GM21515 (cell line): Measurements from ENCODE around the gene CCNK.

Experiments
- ATAC-seq: cut with Tn5 transposase; IDR thresholded peaks from one replicate; pipeline ENCODE4 v1.9.1; 2021; ENCODE audit not compliant: unreplicated experiment

The CCNK gene

GRCh38 chr14:99480917-99481744, at the start of gene CCNK:
Gene CCNK (plus strand): TSS chr14:99481409. CDS start chr14:99492678, 11,269 bp downstream.
- ATAC-seq, result peak; percentile 90

- no peak for ATAC-seq
Observed at GRCh38 chr14:99431986-99432385, 49.2 kb upstream of the CCNK start.

- no peak for ATAC-seq
Observed at GRCh38 chr14:99432485-99432884, 48.7 kb upstream of the CCNK start.

- no peak for ATAC-seq
Observed at GRCh38 chr14:99435327-99435726, 45.9 kb upstream of the CCNK start.

GRCh38 chr14:99436247-99437180, 44.7 kb upstream of the CCNK start:
- no peak for ATAC-seq

- no peak for ATAC-seq
Observed at GRCh38 chr14:99437706-99438105, 43.5 kb upstream of the CCNK start.

- ATAC-seq, result no peak
Observed at GRCh38 chr14:99440278-99440677, 40.9 kb upstream of the CCNK start.

- ATAC-seq, result no peak
Observed at GRCh38 chr14:99441157-99441870, 39.9 kb upstream of the CCNK start.

- ATAC-seq, result no peak
Observed at GRCh38 chr14:99441918-99442317, 39.3 kb upstream of the CCNK start.

- no peak for ATAC-seq
Observed at GRCh38 chr14:99445931-99446330, 35.3 kb upstream of the CCNK start.

- ATAC-seq, result no peak
Observed at GRCh38 chr14:99447739-99448138, 33.5 kb upstream of the CCNK start.

GRCh38 chr14:99450266-99450665, 30.9 kb upstream of the CCNK start:
- ATAC-seq, result no peak

- ATAC-seq, result no peak
Observed at GRCh38 chr14:99451234-99451633, 30.0 kb upstream of the CCNK start.

- ATAC-seq, result no peak
Observed at GRCh38 chr14:99452968-99453367, 28.2 kb upstream of the CCNK start.

GRCh38 chr14:99454246-99454645, 27.0 kb upstream of the CCNK start:
- no peak for ATAC-seq

GRCh38 chr14:99459481-99460100, 21.6 kb upstream of the CCNK start:
- ATAC-seq, result no peak

- no peak for ATAC-seq
Observed at GRCh38 chr14:99460793-99461192, 20.4 kb upstream of the CCNK start.

GRCh38 chr14:99461411-99462085, 19.7 kb upstream of the CCNK start:
- ATAC-seq, result no peak

GRCh38 chr14:99462210-99462609, 19.0 kb upstream of the CCNK start:
- no peak for ATAC-seq

GRCh38 chr14:99463974-99464373, 17.2 kb upstream of the CCNK start:
- ATAC-seq, result no peak
